GM03348 (cell line): ENCODE measurements around the gene FKBP10.
"Not testable (repeated sequence)": the region's sequence is repeated elsewhere in the genome, so short reads cannot be mapped to it uniquely, and the experiment has no call there.

Source experiments
- DNase-seq: peaks from one replicate; pipeline ENCODE4 v3.0.0; 2012; ENCODE audit warnings: low spot score

The FKBP10 gene

DNA sequence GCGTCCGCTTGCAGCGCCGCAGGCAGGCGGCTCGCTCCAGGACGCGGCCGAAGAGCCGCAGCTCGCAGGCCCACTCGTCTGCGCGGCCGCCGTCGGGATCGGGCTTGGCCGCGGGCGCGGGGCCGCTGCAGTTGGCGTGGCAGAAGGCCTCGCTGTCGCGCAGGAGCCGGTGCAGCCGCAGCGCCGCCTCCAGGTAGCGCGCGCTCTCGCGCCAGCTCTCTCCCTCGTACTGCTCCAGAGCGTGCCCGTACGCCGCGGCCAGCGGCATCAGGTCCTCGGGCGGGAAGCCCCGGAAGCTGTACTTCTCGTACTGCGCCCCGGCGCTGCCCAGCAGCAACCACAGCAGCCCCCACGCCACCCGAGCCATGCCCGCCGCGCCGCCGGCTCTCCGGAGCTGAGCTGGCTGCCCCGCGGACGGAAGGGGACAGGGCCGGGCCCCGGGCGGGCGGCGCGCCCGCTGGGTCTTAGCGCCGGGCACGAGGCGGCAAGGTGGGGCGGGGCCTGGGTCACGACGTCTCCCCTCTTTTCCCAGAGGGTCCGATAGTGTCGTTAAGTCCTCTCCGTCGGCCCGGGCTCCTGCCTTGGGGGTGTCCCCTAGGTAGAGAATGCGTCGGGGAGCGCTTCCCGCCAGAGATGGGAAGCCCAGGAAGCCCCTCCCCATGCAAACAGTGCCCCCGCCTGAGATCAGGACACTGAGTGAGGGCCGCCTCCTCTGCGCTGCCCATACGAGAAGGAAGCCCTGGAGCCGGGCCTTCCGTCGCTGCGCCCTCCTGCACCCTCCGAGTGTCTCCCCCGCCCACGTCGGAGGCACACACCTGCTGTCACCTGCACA lies 1.0 kb upstream of the FKBP10 start, which contains the start of gene P3H4:
TSS of gene P3H4 (minus strand) at position 401 of the 832 bp plus-strand sequence. CDS start at position 367, 34 bp downstream.
- DNase-seq: peak; percentile 93

GRCh38 chr17:41813152-41813680 lies 412 bp downstream of the FKBP10 start:
- DNase-seq: no peak

DNA sequence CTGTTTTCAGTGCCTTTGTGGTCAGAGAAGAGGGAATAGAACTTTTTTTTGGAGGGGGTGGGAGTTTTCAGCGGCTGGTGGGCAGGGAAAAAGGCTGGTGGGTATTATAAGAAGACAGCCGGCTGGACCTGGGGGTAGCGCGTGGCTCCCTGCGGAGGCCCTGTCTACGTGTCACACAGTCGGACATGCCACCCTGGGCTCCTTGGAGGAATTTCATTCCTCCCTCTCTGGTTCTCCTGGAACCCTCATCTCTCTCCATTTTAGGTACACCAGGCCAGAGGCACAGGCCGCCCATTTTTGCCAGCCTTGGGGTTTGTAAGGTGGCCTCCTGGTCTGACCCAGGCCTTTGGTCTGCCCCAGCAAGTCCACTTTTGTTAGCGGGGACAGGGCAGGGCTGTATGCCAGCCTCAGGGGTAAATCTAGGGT lies 908 bp downstream of the FKBP10 start:
- no peak for DNase-seq

GRCh38 chr17:41814195-41814594 lies 1.4 kb downstream of the FKBP10 start:
- DNase-seq: no peak

- no peak for DNase-seq
Observed at GRCh38 chr17:41816637-41817320, 4.0 kb downstream of the FKBP10 start.

DNA sequence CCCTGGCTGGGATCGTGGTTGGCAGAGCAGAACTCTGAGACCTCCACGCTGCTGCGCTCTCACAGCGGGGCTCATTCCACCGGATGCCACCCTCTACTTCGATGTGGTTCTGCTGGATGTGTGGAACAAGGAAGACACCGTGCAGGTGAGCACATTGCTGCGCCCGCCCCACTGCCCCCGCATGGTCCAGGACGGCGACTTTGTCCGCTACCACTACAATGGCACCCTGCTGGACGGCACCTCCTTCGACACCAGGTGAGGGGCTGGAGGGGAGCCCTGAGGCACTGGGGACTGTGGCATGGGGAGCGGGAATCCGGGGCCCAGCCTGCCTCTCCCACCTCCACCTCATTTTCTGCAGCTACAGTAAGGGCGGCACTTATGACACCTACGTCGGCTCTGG lies 5.2 kb downstream of the FKBP10 start:
- DNase-seq: no peak

GRCh38 chr17:41821776-41822175 lies 9.0 kb downstream of the FKBP10 start:
- no peak for DNase-seq

- no peak for DNase-seq
Observed at GRCh38 chr17:41822216-41823140, 9.7 kb downstream of the FKBP10 start.

DNA sequence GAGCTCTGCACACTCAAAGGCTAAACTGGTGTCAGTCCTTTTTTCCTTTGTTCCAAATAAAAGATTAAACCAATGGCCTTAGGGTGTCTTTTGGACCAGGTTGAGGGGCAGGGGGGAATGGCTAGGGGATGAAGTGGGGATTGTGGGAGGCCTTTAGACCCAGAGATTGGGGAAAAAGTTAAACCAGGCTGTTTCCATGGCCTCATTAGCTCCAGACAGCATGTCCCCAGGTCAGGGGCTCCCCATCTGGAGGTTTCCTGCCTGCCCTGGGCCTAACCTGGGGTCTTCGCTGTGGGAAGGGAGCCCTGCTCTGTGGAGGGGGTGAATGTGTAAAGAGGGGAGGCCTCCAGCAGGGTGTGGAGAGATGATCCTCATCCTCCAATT lies 10.3 kb downstream of the FKBP10 start:
- DNase-seq: no peak

- DNase-seq: no peak
Observed at GRCh38 chr17:41823580-41823979, 10.8 kb downstream of the FKBP10 start.

GRCh38 chr17:41824086-41824485 lies 11.3 kb downstream of the FKBP10 start:
- peak; percentile 61 for DNase-seq

DNA sequence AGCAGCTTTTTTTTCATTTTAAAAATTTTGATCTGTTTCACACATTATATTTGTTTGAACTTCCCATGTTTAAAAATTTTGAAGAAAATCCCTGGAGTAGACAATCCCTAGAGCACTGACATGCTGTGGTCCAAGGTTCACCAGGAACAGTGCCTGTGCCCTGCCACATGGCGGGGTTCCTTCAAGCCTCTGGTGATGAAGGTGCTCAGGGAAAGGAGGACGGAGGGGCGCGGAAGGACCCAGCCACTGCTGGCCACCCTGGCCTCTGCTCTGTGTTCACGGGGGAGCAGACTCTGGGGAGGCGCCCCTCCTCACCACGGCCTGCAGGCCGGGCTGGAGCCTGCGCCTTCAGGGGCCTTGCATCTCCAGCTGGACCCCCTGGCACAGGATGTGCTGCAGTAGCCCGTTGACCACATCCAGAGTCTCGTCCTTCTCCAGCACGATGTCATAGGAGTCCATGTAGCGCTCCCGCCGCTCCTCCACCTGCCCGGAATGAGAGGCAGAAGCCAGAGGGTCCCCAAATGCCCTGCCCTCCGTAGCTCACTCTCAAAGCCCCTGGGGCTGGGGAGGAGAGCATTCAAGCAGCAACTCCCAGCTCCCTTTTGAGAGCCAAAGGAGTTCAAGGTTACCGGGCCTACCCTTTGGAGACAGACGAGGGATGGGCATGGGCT lies 12.5 kb downstream of the FKBP10 start:
- DNase-seq: no peak

DNA sequence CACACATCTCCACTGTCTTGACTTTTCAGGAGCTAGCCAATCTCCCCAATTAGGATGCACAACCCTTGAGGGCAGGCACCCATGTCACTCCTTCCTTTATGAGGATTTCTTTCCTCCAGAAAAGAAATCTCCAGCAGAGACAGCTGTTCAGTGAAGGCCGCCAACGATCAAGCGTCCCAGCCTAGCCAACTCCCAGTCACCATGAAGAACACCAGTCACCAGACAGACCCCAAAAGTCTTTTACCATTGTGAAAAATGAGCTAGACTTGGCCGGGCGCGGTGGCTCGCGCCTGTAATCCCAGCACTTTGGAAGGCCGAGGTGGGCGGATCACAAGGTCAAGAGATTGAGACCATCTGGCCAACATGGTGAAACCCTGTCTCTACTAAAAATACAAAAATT lies 17.2 kb downstream of the FKBP10 start:
- not testable (repeated sequence) for DNase-seq

- DNase-seq: peak; percentile 51
Observed at GRCh38 chr17:41835214-41835799, 22.5 kb downstream of the FKBP10 start.

- DNase-seq: peak; percentile 97
Observed at GRCh38 chr17:41835800-41836549, 23.2 kb downstream of the FKBP10 start, which contains the start of gene NT5C3B. NT5C3B (minus strand) TSS chr17:41836232; CDS start chr17:41836193, 39 bp downstream.

GRCh38 chr17:41836550-41837196 lies 23.9 kb downstream of the FKBP10 start:
- no peak for DNase-seq

DNA sequence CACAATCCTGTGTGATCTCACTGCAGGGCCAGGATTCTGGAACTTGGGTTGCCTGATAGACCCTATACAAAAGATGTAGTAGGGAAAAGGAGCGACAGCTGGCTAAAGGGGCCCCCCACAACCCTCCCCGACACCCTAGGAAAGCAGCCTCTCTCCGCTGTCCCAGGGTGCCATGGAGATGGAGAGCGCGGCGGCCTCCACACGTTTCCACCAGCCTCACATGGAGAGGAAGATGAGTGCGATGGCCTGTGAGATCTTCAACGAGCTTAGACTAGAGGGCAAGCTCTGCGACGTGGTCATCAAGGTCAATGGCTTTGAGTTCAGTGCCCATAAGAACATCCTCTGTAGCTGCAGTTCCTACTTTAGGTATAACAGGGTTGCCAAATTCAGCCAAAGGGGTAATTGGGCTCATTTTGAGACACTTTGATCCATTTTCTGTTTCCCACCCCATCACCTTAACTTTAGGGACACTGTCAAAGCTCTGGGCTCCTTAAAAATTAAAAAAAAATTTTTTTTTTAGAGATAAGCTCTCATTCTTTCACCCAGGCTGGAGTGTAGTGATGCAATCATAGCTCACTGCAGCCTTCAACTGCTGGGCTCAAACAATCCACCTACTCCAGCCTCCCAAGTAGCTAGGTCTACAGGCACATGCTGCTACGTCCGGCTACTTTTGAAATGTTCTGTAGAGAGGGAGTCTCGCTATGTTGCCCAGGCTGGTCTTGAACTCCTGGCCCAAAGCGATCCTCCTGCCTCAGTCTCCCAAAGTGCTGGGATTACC lies 25.1 kb downstream of the FKBP10 start, which contains the start of gene KLHL10:
TSS of gene KLHL10 (plus strand) at position 65 of the 778 bp plus-strand sequence. CDS start at position 173, 108 bp downstream.
- DNase-seq: no peak

DNA sequence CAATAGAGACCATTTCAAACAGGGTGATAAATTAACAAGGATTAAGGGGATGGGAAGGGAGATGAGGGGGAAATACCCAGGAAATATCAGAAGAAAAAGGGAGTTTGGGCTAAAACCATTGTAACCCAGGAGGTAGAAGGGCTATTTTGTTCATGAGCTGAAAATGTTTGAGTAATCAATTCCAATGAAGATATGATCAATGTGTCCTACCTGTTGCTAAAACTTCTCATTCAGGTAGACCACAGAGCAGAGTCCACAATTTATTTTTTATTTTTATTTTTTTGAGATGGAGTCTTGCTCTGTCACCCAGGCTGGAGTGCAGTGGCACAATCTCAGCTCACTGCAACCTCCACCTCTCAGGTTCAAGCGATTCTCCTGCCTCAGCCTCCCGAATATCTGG lies 26.6 kb downstream of the FKBP10 start:
- not testable (repeated sequence) for DNase-seq

DNA sequence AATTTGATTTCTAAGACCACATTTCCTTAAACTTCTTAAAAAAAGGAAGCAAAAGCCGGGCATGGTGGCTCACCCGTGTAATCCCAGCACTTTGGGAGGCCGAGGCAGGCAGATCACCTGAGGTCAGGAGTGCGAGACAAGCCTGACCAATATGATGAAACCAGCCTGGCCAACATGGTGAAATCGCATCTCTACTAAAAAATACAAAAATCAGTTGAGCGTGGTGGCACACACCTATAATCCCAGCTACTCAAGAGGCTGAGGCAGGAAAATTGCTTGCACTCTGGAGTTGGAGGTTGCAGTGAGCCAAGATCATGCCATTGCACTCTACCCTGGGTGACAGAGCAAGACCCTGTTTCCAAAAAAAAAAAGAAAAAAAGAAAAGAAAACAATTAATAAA lies 28.0 kb downstream of the FKBP10 start:
- not testable (repeated sequence) for DNase-seq
